K562 (cell line): Measurements from ENCODE around the gene SPI1. TPM values are rescaled to one million over a fixed set of nuclear protein-coding genes. Genes with fewer than 3 reads are reported as not detected.

ENCODE experiments used
- BHLHE40 ChIP-seq: IDR thresholded peaks from 2 replicates; pipeline ENCODE4 v1.6.1; 2011; ENCODE audit warnings: low read length, improper control_type of control experiment
- CBFA2T2 ChIP-seq: fragments of 450-650 bp; conservative IDR thresholded peaks from 2 replicates; pipeline ENCODE4 v1.6.1; 2017; ENCODE audit warnings: mild to moderate bottlenecking
- EGR1 ChIP-seq: fragments of 450-650 bp; conservative IDR thresholded peaks from 2 replicates; pipeline ENCODE4 v1.6.1; 2017; ENCODE audit warnings: mild to moderate bottlenecking
- EWSR1 ChIP-seq: fragments of 450-650 bp; IDR thresholded peaks from 2 replicates; pipeline ENCODE4 v1.6.1; 2018; ENCODE audit warnings: borderline replicate concordance, mild to moderate bottlenecking, low read depth, moderate library complexity; ENCODE audit not compliant: partially characterized antibody
- FOXK2 ChIP-seq, 2 experiments: fragments of 450-650 bp; IDR thresholded peaks in 1 of 2; conservative IDR thresholded peaks in 1 of 2; 2 replicates each; pipeline ENCODE4 v1.6.1; 2016; ENCODE audit warnings: low read depth in 2 of 2, mild to moderate bottlenecking in 1 of 2
- FOXM1 ChIP-seq, 2 experiments: fragments of 450-650 bp in 1 of 2; sonication (generic) in 1 of 2; formaldehyde crosslinking in 1 of 2; IDR thresholded peaks; 2 replicates each; pipeline versions ENCODE4 v1.6.1 to v1.9.0; 2017 to 2022; ENCODE audit warnings: low read depth in 2 of 2, mild to moderate bottlenecking in 2 of 2, missing genetic modification reagents in 1 of 2, moderate library complexity in 1 of 2
- GABPB1 ChIP-seq: sonication (generic); formaldehyde crosslinking; IDR thresholded peaks from 2 replicates; pipeline ENCODE4 v1.8.0; 2022; ENCODE audit warnings: mild to moderate bottlenecking, missing genetic modification reagents
- HDAC6 ChIP-seq: IDR thresholded peaks from 2 replicates; pipeline ENCODE4 v1.6.1; 2012; ENCODE audit warnings: low read depth, mild to moderate bottlenecking, control low read depth, inconsistent platforms, low read length, moderate library complexity
- MCM5 ChIP-seq: fragments of 450-650 bp; IDR thresholded peaks from 2 replicates; pipeline ENCODE4 v1.6.1; 2016; ENCODE audit warnings: low read depth
- NCOA1 ChIP-seq: fragments of 450-650 bp; IDR thresholded peaks from 2 replicates; pipeline ENCODE4 v1.6.1; 2016; ENCODE audit warnings: low read depth
- ZEB2 ChIP-seq: fragments of 450-650 bp; IDR thresholded peaks from 2 replicates; pipeline ENCODE4 v1.6.1; 2016
- ZNF311 ChIP-seq: fragments of 250-450 bp; sonication (Bioruptor Pico); IDR thresholded peaks from 2 replicates; pipeline ENCODE4 v1.4.0; 2020; ENCODE audit warnings: mild to moderate bottlenecking, moderate library complexity
- polyA plus RNA-seq, 8 experiments: library from polyadenylated mRNA; depleted of rRNA in 4 of 8; stranded (reverse) in 5 of 8; unstranded in 3 of 8; fragments of >200 nt; fragmentation: Nextera tagmentation in 2 of 8; fragmentation: Illumina TruSeq in 1 of 8; extraction: Ambion mirVana in 2 of 8; extraction: Trizol in 1 of 8; gene quantifications; 2 replicates each; pipeline versions ENCODE4 v1.2.1 to v1.2.3, GENCODE V29; 2011 to 2014; ENCODE audit warnings: inconsistent platforms in 1 of 8, missing spikeins in 1 of 8
- total RNA-seq, 7 experiments: library from RNA; depleted of rRNA in 6 of 7; stranded (reverse); fragments of >200 nt in 6 of 7; fragmentation: Illumina TruSeq in 2 of 7; extraction: Trizol in 2 of 7; gene quantifications; 2 replicates each; pipeline versions ENCODE4 v1.2.1 to v1.2.3, GENCODE V29; 2011 to 2021; ENCODE audit warnings: low replicate concordance in 1 of 7
- TF ChIP-seq, protein P1 (sequence below), 2 experiments: fragments of 450-650 bp; IDR thresholded peaks; 2 replicates each; pipeline ENCODE4 v1.6.1; 2016
- TF ChIP-seq, protein P2 (sequence below): fragments of 250-450 bp; sonication (Bioruptor Pico); IDR thresholded peaks from 2 replicates; pipeline ENCODE4 v1.8.0; 2021; ENCODE audit warnings: moderate library complexity, mild to moderate bottlenecking, inconsistent platforms
- TF ChIP-seq, protein P3 (sequence below), 2 experiments: fragments of 450-650 bp; IDR thresholded peaks; 2 replicates each; pipeline ENCODE4 v1.6.1; 2018; ENCODE audit warnings: mild to moderate bottlenecking in 2 of 2, low read depth in 1 of 2; ENCODE audit not compliant: partially characterized antibody in 2 of 2
- TF ChIP-seq, protein P4 (sequence below), 2 experiments: fragments of 450-650 bp; conservative IDR thresholded peaks; 2 replicates each; pipeline ENCODE4 v1.6.1; 2017; ENCODE audit warnings: mild to moderate bottlenecking in 2 of 2, moderate library complexity in 2 of 2
- TF ChIP-seq, protein P5 (sequence below): IDR thresholded peaks from 2 replicates; pipeline ENCODE4 v1.6.1; 2011; ENCODE audit not compliant: insufficient read length; ENCODE audit errors: extremely low read depth

Gene SPI1
- total and polyA plus RNA-seq, 9 of the 15 experiments (the other 6 are each of a cell fraction or from before 2014, with no cell fraction given), result 0.10 to 33.7 (median 10.3) TPM

DNA sequence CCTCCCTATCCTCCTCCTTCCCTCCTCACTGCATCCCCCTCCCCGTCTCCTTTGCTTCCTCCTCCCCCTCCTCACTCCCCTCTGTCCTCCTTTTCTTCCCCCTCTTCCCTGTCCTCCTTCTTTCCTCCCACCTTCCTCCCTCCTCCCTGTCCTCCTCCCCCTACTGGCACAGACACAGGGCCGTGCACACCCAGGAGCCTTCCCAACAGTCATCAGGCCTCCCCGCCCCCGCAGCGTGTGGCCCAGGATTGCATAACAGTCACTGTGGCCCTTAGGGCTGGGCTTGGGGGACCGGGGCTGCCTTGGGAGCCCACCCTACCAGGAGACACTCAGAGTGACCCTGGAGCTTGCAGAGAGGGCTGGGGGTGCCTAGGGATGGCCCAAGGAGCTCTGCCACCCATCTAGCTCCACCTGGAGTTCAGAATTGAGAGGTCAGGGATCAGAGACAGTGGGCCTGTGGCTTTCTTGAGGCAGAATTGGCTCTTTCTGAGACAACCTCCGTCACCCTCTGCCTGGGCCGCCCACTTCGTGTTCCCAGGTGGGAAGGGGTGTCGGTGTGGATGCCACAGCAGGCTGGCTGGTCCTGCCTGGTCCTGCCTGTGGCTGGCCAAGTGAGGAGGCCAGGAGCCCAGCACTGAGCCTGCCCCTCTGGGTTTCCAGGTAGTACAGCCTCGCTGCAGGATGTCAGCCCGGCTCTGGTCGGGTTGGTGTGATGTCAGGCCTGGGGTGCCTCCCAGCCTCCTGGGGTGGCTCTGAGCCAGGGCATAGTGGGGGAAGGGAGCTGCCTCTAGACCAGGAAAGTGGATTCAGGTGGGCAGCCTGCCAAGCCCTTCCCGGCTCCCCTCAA lies 1.6 kb downstream of the SPI1 start (continued):
- TF ChIP-seq, protein P1, sequence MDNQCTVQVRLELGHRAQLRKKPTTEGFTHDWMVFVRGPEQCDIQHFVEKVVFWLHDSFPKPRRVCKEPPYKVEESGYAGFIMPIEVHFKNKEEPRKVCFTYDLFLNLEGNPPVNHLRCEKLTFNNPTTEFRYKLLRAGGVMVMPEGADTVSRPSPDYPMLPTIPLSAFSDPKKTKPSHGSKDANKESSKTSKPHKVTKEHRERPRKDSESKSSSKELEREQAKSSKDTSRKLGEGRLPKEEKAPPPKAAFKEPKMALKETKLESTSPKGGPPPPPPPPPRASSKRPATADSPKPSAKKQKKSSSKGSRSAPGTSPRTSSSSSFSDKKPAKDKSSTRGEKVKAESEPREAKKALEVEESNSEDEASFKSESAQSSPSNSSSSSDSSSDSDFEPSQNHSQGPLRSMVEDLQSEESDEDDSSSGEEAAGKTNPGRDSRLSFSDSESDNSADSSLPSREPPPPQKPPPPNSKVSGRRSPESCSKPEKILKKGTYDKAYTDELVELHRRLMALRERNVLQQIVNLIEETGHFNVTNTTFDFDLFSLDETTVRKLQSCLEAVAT (IDR thresholded peaks at IDR 0.05), result peak; percentile 57 to 86; a peak in 2 of 4 replicates
- peak; percentile 41; the same call in 1 of the 2 replicates for TF ChIP-seq ZEB2
- 0 out of 2 replicates have a peak, but pooled peaks have one; percentile 4 for TF ChIP-seq CBFA2T2
- TF ChIP-seq EGR1, result peak; percentile 98
- TF ChIP-seq BHLHE40, result peak; percentile 65
- TF ChIP-seq GABPB1 (CRISPR knock-in tag), result no peak
- TF ChIP-seq FOXK2 (conservative IDR thresholded peaks at IDR 0.05 in 1 of 2, IDR thresholded peaks at IDR 0.05 in 1 of 2; ENCODE audit: low read depth in 2 of 2), result peak in 1 of 2 experiments; percentile 21; a peak in 1 of 4 replicates
- no peak for TF ChIP-seq ZNF311 (CRISPR knock-in tag)
- TF ChIP-seq, protein P2, sequence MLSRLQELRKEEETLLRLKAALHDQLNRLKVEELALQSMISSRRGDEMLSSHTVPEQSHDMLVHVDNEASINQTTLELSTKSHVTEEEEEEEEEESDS (CRISPR knock-in tag), result no peak
- TF ChIP-seq, protein P3, sequence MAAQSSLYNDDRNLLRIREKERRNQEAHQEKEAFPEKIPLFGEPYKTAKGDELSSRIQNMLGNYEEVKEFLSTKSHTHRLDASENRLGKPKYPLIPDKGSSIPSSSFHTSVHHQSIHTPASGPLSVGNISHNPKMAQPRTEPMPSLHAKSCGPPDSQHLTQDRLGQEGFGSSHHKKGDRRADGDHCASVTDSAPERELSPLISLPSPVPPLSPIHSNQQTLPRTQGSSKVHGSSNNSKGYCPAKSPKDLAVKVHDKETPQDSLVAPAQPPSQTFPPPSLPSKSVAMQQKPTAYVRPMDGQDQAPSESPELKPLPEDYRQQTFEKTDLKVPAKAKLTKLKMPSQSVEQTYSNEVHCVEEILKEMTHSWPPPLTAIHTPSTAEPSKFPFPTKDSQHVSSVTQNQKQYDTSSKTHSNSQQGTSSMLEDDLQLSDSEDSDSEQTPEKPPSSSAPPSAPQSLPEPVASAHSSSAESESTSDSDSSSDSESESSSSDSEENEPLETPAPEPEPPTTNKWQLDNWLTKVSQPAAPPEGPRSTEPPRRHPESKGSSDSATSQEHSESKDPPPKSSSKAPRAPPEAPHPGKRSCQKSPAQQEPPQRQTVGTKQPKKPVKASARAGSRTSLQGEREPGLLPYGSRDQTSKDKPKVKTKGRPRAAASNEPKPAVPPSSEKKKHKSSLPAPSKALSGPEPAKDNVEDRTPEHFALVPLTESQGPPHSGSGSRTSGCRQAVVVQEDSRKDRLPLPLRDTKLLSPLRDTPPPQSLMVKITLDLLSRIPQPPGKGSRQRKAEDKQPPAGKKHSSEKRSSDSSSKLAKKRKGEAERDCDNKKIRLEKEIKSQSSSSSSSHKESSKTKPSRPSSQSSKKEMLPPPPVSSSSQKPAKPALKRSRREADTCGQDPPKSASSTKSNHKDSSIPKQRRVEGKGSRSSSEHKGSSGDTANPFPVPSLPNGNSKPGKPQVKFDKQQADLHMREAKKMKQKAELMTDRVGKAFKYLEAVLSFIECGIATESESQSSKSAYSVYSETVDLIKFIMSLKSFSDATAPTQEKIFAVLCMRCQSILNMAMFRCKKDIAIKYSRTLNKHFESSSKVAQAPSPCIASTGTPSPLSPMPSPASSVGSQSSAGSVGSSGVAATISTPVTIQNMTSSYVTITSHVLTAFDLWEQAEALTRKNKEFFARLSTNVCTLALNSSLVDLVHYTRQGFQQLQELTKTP (IDR thresholded peaks at IDR 0.05; ENCODE audit: low read depth in 1 of 2, partially characterized antibody in 2 of 2), result peak in 1 of 2 experiments; percentile 52
- TF ChIP-seq, protein P4, sequence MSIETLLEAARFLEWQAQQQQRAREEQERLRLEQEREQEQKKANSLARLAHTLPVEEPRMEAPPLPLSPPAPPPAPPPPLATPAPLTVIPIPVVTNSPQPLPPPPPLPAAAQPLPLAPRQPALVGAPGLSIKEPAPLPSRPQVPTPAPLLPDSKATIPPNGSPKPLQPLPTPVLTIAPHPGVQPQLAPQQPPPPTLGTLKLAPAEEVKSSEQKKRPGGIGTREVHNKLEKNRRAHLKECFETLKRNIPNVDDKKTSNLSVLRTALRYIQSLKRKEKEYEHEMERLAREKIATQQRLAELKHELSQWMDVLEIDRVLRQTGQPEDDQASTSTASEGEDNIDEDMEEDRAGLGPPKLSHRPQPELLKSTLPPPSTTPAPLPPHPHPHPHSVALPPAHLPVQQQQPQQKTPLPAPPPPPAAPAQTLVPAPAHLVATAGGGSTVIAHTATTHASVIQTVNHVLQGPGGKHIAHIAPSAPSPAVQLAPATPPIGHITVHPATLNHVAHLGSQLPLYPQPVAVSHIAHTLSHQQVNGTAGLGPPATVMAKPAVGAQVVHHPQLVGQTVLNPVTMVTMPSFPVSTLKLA (conservative IDR thresholded peaks at IDR 0.05), result peak in 1 of 2 experiments; percentile 52; a peak in 1 of 4 replicates
- 0 out of 2 replicates have a peak, but pooled peaks have one; percentile 22 for TF ChIP-seq NCOA1
- no peak for TF ChIP-seq FOXM1 (IDR thresholded peaks at IDR 0.05; ENCODE audit: low read depth)
- TF ChIP-seq FOXM1 (CRISPR knock-in tag; IDR thresholded peaks at IDR 0.05; ENCODE audit: low read depth), result peak; percentile 3; the same call in 1 of the 2 replicates
- TF ChIP-seq MCM5, result no peak
- no peak for TF ChIP-seq EWSR1
- TF ChIP-seq HDAC6, result no peak
- TF ChIP-seq, protein P5, sequence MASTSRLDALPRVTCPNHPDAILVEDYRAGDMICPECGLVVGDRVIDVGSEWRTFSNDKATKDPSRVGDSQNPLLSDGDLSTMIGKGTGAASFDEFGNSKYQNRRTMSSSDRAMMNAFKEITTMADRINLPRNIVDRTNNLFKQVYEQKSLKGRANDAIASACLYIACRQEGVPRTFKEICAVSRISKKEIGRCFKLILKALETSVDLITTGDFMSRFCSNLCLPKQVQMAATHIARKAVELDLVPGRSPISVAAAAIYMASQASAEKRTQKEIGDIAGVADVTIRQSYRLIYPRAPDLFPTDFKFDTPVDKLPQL, result no peak
